ENCODE data around the gene PPP1R1C. TPM values are rescaled to one million over a fixed set of nuclear protein-coding genes. Genes with fewer than 3 reads are reported as not detected.

PPP1R1C gene
- total and polyA plus RNA-seq, 2 donors from 2014 or later, result 2.5 TPM

DNA sequence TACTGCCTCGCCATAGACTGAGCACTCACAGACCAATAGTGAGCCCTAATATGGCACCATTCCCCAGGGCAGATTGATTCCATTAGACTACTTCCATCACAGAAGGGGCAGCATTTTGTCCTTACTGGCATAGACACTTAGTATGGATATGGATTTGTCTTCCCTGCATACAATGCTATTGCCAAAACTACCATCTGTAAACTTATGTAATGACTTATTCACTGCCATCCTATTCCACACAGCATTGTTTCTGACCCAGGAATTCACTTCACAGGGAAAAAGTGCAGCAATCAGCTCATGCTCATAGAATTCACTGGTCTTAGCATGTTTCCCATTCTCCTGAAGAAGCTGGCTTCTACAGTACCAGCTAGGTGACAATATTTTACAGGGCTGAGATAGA lies 179.0 kb downstream of the PPP1R1C start:
- no peaks in the 10 kb centered on the region for H3K9me3 ChIP-seq (ENCODE audit: control insufficient read depth in 2 of 3, insufficient read depth in 1 of 3, low read length in 3 of 3)
- H3K36me3 ChIP-seq (ENCODE audit: control insufficient read depth in 2 of 3, insufficient read depth in 3 of 3, low read length in 3 of 3), result no peaks in the 10 kb centered on the region
- no peaks in the 10 kb centered on the region for H3K4me1 ChIP-seq (ENCODE audit: control insufficient read depth in 2 of 3, insufficient read depth in 2 of 3, low read depth in 1 of 3, low read length in 3 of 3)
- no peak for FAIRE-seq
- no peaks in the 10 kb centered on the region for H3K27me3 ChIP-seq (ENCODE audit: control insufficient read depth, insufficient read depth, low read length)
- DNase-seq, result no peak
- H3K4me3 ChIP-seq (ENCODE audit: low read length in 3 of 3), result no peak overlapping the region
- intact Hi-C loops (cut with DNase I), result no loop called here
- no peak overlapping the region for H3K27ac ChIP-seq (ENCODE audit: low read depth in 2 of 2, low read length in 2 of 2)
- no peak for TF ChIP-seq CTCF (IDR thresholded peaks at IDR 0.05; ENCODE audit: borderline replicate concordance, extremely low read depth, insufficient read depth)
- no peak overlapping the region for H3K9ac ChIP-seq (ENCODE audit: low read length in 3 of 3)

DNA sequence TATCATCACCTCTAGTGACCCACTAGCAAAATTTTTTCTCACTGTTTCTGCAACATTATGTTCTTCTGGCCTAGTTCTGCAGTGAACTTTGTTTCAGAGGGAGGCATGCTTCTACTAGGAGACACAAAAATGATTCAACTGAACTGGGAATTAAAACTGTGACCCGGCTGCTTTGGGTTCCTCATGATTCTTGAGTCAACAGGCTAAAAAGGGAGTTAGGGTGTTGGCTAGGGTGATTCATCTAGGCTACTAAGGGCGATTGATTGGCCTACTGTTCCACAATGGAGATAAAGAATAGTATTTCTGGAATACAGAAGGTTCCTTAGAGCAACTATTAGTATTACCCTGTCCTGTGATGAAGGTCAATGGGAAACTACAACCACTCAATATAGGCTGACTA lies 179.5 kb downstream of the PPP1R1C start:
- Histone ChIP-seq H3K9ac (ENCODE audit: low read length in 3 of 3) (no peak overlapping the region), H3K27me3 (ENCODE audit: control insufficient read depth, insufficient read depth, low read length) (no peaks in the 10 kb centered on the region), H3K4me3 (ENCODE audit: low read length in 3 of 3) (no peak overlapping the region), H3K4me1 (ENCODE audit: control insufficient read depth in 2 of 3, insufficient read depth in 2 of 3, low read depth in 1 of 3, low read length in 3 of 3) (no peaks in the 10 kb centered on the region), H3K9me3 (ENCODE audit: control insufficient read depth in 2 of 3, insufficient read depth in 1 of 3, low read length in 3 of 3) (no peaks in the 10 kb centered on the region), H3K36me3 (ENCODE audit: control insufficient read depth in 2 of 3, insufficient read depth in 3 of 3, low read length in 3 of 3) (no peaks in the 10 kb centered on the region), H3K27ac (ENCODE audit: low read depth in 2 of 2, low read length in 2 of 2) (no peak overlapping the region)
- DNase-seq, result no peak
- FAIRE-seq, result no peak
- TF ChIP-seq CTCF (IDR thresholded peaks at IDR 0.05; ENCODE audit: borderline replicate concordance, extremely low read depth, insufficient read depth), result no peak
- intact Hi-C loops (cut with DNase I), result no loop called here

GRCh38 chr2:182166406-182166805 lies 180.8 kb downstream of the PPP1R1C start:
- Histone ChIP-seq H3K9me3 (ENCODE audit: control insufficient read depth in 2 of 3, insufficient read depth in 1 of 3, low read length in 3 of 3) (no peaks in the 10 kb centered on the region), H3K36me3 (ENCODE audit: control insufficient read depth in 2 of 3, insufficient read depth in 3 of 3, low read length in 3 of 3) (no peaks in the 10 kb centered on the region), H3K9ac (ENCODE audit: low read length in 3 of 3) (no peak overlapping the region), H3K27me3 (ENCODE audit: control insufficient read depth, insufficient read depth, low read length) (no peaks in the 10 kb centered on the region), H3K27ac (ENCODE audit: low read depth in 2 of 2, low read length in 2 of 2) (no peak overlapping the region), H3K4me1 (ENCODE audit: control insufficient read depth in 2 of 3, insufficient read depth in 2 of 3, low read depth in 1 of 3, low read length in 3 of 3) (no peaks in the 10 kb centered on the region), H3K4me3 (ENCODE audit: low read length in 3 of 3) (no peak overlapping the region)
- DNase-seq, result peak in 3 of 5 donors; percentile 15 to 73 (median 46)
- no peak for FAIRE-seq
- TF ChIP-seq CTCF (IDR thresholded peaks at IDR 0.05; ENCODE audit: borderline replicate concordance, extremely low read depth, insufficient read depth), result no peak
- intact Hi-C loops (cut with DNase I), result no loop called here

DNA sequence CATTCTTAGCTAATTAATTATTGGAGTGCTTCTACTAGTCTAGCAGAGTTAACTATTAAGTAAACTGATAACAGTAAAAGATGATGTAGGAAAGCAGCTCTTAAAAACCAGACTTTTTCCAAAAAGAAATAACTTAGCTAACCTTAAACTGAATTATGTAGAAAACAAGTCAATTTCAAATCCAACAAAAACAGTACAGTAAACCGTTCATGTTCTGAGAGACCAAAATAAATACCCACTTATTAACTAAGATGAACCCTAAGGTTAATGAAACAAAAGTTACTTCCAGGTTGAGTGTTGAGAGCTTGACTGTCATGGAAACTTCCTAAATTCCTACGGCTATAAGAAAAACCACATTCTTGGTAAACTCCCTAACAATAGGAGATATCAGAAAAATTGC lies 181.2 kb downstream of the PPP1R1C start:
- no peak for TF ChIP-seq CTCF (IDR thresholded peaks at IDR 0.05; ENCODE audit: borderline replicate concordance, extremely low read depth, insufficient read depth)
- Histone ChIP-seq H3K4me1 (ENCODE audit: control insufficient read depth in 2 of 3, insufficient read depth in 2 of 3, low read depth in 1 of 3, low read length in 3 of 3) (no peaks in the 10 kb centered on the region), H3K9ac (ENCODE audit: low read length in 3 of 3) (no peak overlapping the region), H3K36me3 (ENCODE audit: control insufficient read depth in 2 of 3, insufficient read depth in 3 of 3, low read length in 3 of 3) (no peaks in the 10 kb centered on the region), H3K27ac (ENCODE audit: low read depth in 2 of 2, low read length in 2 of 2) (no peak overlapping the region), H3K9me3 (ENCODE audit: control insufficient read depth in 2 of 3, insufficient read depth in 1 of 3, low read length in 3 of 3) (no peaks in the 10 kb centered on the region), H3K27me3 (ENCODE audit: control insufficient read depth, insufficient read depth, low read length) (no peaks in the 10 kb centered on the region), H3K4me3 (ENCODE audit: low read length in 3 of 3) (no peak overlapping the region)
- intact Hi-C loops (cut with DNase I), result no loop called here
- FAIRE-seq (no peak), DNase-seq (peak in 2 of 5 donors; percentile 49 to 76)

All from kidney (tissue), 14 donors.